GM12878 (cell line): ENCODE measurements around the gene PLAC9. TPM values are rescaled to one million over a fixed set of nuclear protein-coding genes. Genes with fewer than 3 reads are reported as not detected.

Experiments used
- CEBPB ChIP-seq, 2 experiments: fragments of 150-350 bp in 1 of 2; IDR thresholded peaks; 2 replicates each; pipeline ENCODE4 v1.6.1; 2012 to 2014; ENCODE audit warnings: low read depth in 2 of 2, low read length in 2 of 2, borderline replicate concordance in 1 of 2, inconsistent platforms in 1 of 2
- CHD1 ChIP-seq: IDR thresholded peaks from 2 replicates; pipeline ENCODE4 v1.6.1; 2012; ENCODE audit warnings: low read depth, low read length, improper control_type of control experiment
- EGR1 ChIP-seq, 2 experiments: IDR thresholded peaks; 1 replicate in 1 of 2; 2 replicates in 1 of 2; pipeline ENCODE4 v1.6.1; 2011 to 2012; ENCODE audit warnings: low read depth in 2 of 2, low read length in 2 of 2, borderline replicate concordance in 1 of 2, mild to moderate bottlenecking in 1 of 2, moderate library complexity in 1 of 2
- IKZF1 ChIP-seq: fragments of 450-650 bp; conservative IDR thresholded peaks from 2 replicates; pipeline ENCODE4 v1.6.1; 2017; ENCODE audit warnings: antibody characterized with exemption, mild to moderate bottlenecking
- POLR2AphosphoS5 ChIP-seq: IDR thresholded peaks from 2 replicates; pipeline ENCODE4 v1.6.1; 2011; ENCODE audit warnings: mild to moderate bottlenecking, low read length, inconsistent platforms
- RCOR1 ChIP-seq: conservative IDR thresholded peaks from 2 replicates; pipeline ENCODE4 v1.6.1; 2012; ENCODE audit warnings: low read depth, low read length, improper control_type of control experiment
- polyA plus RNA-seq, 11 experiments: library from polyadenylated mRNA; depleted of rRNA in 4 of 11; unstranded in 6 of 11; stranded (reverse) in 5 of 11; fragments of >200 nt; fragmentation: Nextera tagmentation in 4 of 11; fragmentation: Illumina TruSeq in 1 of 11; extraction: Ambion mirVana in 4 of 11; extraction: Trizol in 1 of 11; gene quantifications; 1 replicate in 1 of 11; 2 replicates in 10 of 11; pipeline versions ENCODE4 v1.2.1 to v1.2.3, GENCODE V29; 2011 to 2016; ENCODE audit warnings: inconsistent platforms in 2 of 11, missing spikeins in 2 of 11, low read depth in 1 of 11
- total RNA-seq, 4 experiments: library from RNA; depleted of rRNA in 3 of 4; stranded (reverse); fragments of >200 nt in 3 of 4; fragmentation: Illumina TruSeq in 1 of 4; extraction: Trizol in 1 of 4; gene quantifications; 2 replicates each; pipeline versions ENCODE4 v1.2.1 to v1.2.3, GENCODE V29; 2013 to 2021
- TF ChIP-seq, protein P1 (sequence below): fragments of 450-650 bp; formaldehyde crosslinking; IDR thresholded peaks from 2 replicates; pipeline ENCODE4 v1.4.0; 2020; ENCODE audit warnings: mild to moderate bottlenecking, moderate library complexity
- TF ChIP-seq, protein P2 (sequence below): fragments of 450-650 bp; IDR thresholded peaks from 2 replicates; pipeline ENCODE4 v1.6.1; 2017; ENCODE audit warnings: low read depth, mild to moderate bottlenecking, moderate library complexity
- TF ChIP-seq, protein P3 (sequence below): fragments of 450-650 bp; IDR thresholded peaks from 2 replicates; pipeline ENCODE4 v1.6.1; 2017; ENCODE audit warnings: mild to moderate bottlenecking, low read depth, inconsistent platforms; ENCODE audit not compliant: poor library complexity, severe bottlenecking

PLAC9 gene
- total and polyA plus RNA-seq, 10 of the 15 experiments (the other 5 are each of a cell fraction or from before 2014, with no cell fraction given): not detected

- TF ChIP-seq, protein P1, sequence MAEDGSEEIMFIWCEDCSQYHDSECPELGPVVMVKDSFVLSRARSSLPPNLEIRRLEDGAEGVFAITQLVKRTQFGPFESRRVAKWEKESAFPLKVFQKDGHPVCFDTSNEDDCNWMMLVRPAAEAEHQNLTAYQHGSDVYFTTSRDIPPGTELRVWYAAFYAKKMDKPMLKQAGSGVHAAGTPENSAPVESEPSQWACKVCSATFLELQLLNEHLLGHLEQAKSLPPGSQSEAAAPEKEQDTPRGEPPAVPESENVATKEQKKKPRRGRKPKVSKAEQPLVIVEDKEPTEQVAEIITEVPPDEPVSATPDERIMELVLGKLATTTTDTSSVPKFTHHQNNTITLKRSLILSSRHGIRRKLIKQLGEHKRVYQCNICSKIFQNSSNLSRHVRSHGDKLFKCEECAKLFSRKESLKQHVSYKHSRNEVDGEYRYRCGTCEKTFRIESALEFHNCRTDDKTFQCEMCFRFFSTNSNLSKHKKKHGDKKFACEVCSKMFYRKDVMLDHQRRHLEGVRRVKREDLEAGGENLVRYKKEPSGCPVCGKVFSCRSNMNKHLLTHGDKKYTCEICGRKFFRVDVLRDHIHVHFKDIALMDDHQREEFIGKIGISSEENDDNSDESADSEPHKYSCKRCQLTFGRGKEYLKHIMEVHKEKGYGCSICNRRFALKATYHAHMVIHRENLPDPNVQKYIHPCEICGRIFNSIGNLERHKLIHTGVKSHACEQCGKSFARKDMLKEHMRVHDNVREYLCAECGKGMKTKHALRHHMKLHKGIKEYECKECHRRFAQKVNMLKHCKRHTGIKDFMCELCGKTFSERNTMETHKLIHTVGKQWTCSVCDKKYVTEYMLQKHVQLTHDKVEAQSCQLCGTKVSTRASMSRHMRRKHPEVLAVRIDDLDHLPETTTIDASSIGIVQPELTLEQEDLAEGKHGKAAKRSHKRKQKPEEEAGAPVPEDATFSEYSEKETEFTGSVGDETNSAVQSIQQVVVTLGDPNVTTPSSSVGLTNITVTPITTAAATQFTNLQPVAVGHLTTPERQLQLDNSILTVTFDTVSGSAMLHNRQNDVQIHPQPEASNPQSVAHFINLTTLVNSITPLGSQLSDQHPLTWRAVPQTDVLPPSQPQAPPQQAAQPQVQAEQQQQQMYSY: no peak
- TF ChIP-seq EGR1 (IDR thresholded peaks at IDR 0.05; ENCODE audit: borderline replicate concordance in 1 of 2, low read depth in 2 of 2, low read length in 2 of 2) (no peak), RCOR1 (no peak), POLR2AphosphoS5 (no peak), CHD1 (no peak), CEBPB (IDR thresholded peaks at IDR 0.05; ENCODE audit: borderline replicate concordance in 1 of 2, low read depth in 2 of 2, low read length in 2 of 2) (no peak), IKZF1 (no peak)
- TF ChIP-seq, protein P2, sequence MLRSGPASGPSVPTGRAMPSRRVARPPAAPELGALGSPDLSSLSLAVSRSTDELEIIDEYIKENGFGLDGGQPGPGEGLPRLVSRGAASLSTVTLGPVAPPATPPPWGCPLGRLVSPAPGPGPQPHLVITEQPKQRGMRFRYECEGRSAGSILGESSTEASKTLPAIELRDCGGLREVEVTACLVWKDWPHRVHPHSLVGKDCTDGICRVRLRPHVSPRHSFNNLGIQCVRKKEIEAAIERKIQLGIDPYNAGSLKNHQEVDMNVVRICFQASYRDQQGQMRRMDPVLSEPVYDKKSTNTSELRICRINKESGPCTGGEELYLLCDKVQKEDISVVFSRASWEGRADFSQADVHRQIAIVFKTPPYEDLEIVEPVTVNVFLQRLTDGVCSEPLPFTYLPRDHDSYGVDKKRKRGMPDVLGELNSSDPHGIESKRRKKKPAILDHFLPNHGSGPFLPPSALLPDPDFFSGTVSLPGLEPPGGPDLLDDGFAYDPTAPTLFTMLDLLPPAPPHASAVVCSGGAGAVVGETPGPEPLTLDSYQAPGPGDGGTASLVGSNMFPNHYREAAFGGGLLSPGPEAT: no peak
- TF ChIP-seq, protein P3, sequence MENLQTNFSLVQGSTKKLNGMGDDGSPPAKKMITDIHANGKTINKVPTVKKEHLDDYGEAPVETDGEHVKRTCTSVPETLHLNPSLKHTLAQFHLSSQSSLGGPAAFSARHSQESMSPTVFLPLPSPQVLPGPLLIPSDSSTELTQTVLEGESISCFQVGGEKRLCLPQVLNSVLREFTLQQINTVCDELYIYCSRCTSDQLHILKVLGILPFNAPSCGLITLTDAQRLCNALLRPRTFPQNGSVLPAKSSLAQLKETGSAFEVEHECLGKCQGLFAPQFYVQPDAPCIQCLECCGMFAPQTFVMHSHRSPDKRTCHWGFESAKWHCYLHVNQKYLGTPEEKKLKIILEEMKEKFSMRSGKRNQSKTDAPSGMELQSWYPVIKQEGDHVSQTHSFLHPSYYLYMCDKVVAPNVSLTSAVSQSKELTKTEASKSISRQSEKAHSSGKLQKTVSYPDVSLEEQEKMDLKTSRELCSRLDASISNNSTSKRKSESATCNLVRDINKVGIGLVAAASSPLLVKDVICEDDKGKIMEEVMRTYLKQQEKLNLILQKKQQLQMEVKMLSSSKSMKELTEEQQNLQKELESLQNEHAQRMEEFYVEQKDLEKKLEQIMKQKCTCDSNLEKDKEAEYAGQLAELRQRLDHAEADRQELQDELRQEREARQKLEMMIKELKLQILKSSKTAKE: no peak
Measured at GRCh38 chr10:80191589-80192270, 59.2 kb downstream of the PLAC9 start (continued).
